Right atrium auricular region (tissue), 2 donors: ENCODE results near the gene FERMT3. TPM values are rescaled to one million over a fixed set of nuclear protein-coding genes. Genes with fewer than 3 reads are reported as not detected.

ENCODE experiments used
- DNase-seq: peaks from one replicate; pipeline ENCODE4 v3.0.0-alpha.2; 2019; ENCODE audit warnings: low spot score
- H3K27ac ChIP-seq, 2 donors: fragments of 200-600 bp; sonication (generic); 1 replicate in 1 of 2; 2 replicates in 1 of 2; pipeline ENCODE4 v1.5.1; 2016 to 2019
- H3K27me3 ChIP-seq, 2 donors: fragments of 200-600 bp; sonication (generic); one replicate each; pipeline versions ENCODE4 v1.5.1 to v1.6.0; 2017 to 2019
- H3K36me3 ChIP-seq: fragments of 200-600 bp; sonication (generic); one replicate; pipeline ENCODE4 v1.5.1; 2016
- H3K4me1 ChIP-seq, 2 donors: fragments of 200-600 bp; sonication (generic); one replicate each; pipeline versions ENCODE4 v1.5.1 to v1.6.0; 2017 to 2019
- H3K4me3 ChIP-seq, 2 donors: fragments of 200-600 bp; sonication (generic); 1 replicate in 1 of 2; 2 replicates in 1 of 2; pipeline ENCODE4 v1.5.1; 2017 to 2019; ENCODE audit warnings: mild to moderate bottlenecking in 1 of 2, moderate library complexity in 1 of 2
- H3K9me3 ChIP-seq, 2 donors: fragments of 200-600 bp; sonication (generic); one replicate each; pipeline ENCODE4 v1.5.1; 2019
- CTCF ChIP-seq, 2 donors: fragments of 200-600 bp; sonication (generic); IDR thresholded peaks; one replicate each; pipeline ENCODE4 v1.5.1; 2019; ENCODE audit warnings: antibody characterized with exemption in 2 of 2
- total RNA-seq, 2 donors: library from RNA; depleted of rRNA; stranded (reverse); fragments of >200 nt; gene quantifications; one replicate each; pipeline ENCODE4 v1.1.0, GENCODE V29; 2016

Gene FERMT3
- total RNA-seq, 2 donors from 2014 or later: 6.3 to 19.4 TPM

- no peaks in the 10 kb centered on the region for H3K27me3 ChIP-seq
- H3K9me3 ChIP-seq: no peaks in the 10 kb centered on the region
- H3K4me3 ChIP-seq: no peak overlapping the region
- DNase-seq: no peak
- H3K4me1 ChIP-seq: peaks cover 0 to 32% of the 10 kb centered on the region in 2 donors
- no peak overlapping the region for H3K27ac ChIP-seq
- H3K36me3 ChIP-seq: peaks cover 23% of the 10 kb centered on the region
- TF ChIP-seq CTCF (IDR thresholded peaks at IDR 0.05): no peak
These were observed 47.0 kb downstream of the FERMT3 start for GRCh38 chr11:64253481-64253880.

- no peak for DNase-seq
- Histone ChIP-seq H3K27me3 (no peaks in the 10 kb centered on the region), H3K4me1 (peaks cover 0 to 32% of the 10 kb centered on the region in 2 donors), H3K27ac (no peak overlapping the region), H3K4me3 (no peak overlapping the region), H3K36me3 (peaks cover 32% of the 10 kb centered on the region), H3K9me3 (no peaks in the 10 kb centered on the region)
- no peak for TF ChIP-seq CTCF (IDR thresholded peaks at IDR 0.05)
These were observed 47.8 kb downstream of the FERMT3 start for GRCh38 chr11:64254326-64254725.

- peaks cover 0 to 31% of the 10 kb centered on the region in 2 donors for H3K4me1 ChIP-seq
- peaks cover 39% of the 10 kb centered on the region for H3K36me3 ChIP-seq
- no peak for DNase-seq
- H3K4me3 ChIP-seq: no peak overlapping the region
- no peak for TF ChIP-seq CTCF (IDR thresholded peaks at IDR 0.05)
- H3K9me3 ChIP-seq: no peaks in the 10 kb centered on the region
- H3K27ac ChIP-seq: no peak overlapping the region
- no peaks in the 10 kb centered on the region for H3K27me3 ChIP-seq
These were observed 48.9 kb downstream of the FERMT3 start for GRCh38 chr11:64255135-64256128.

- Histone ChIP-seq H3K9me3 (no peaks in the 10 kb centered on the region), H3K36me3 (peaks cover 43% of the 10 kb centered on the region), H3K27me3 (no peaks in the 10 kb centered on the region), H3K4me1 (peaks cover 0 to 23% of the 10 kb centered on the region in 2 donors), H3K27ac (no peak overlapping the region), H3K4me3 (no peak overlapping the region)
- no peak for DNase-seq
- TF ChIP-seq CTCF (IDR thresholded peaks at IDR 0.05): no peak
These were observed 49.8 kb downstream of the FERMT3 start for GRCh38 chr11:64256300-64256699.

GRCh38 chr11:64258356-64258755, 51.8 kb downstream of the FERMT3 start:
- peaks cover 56% of the 10 kb centered on the region for H3K36me3 ChIP-seq
- H3K4me3 ChIP-seq: no peak overlapping the region
- no peak for TF ChIP-seq CTCF (IDR thresholded peaks at IDR 0.05)
- DNase-seq: no peak
- H3K27me3 ChIP-seq: no peaks in the 10 kb centered on the region
- H3K9me3 ChIP-seq: no peaks in the 10 kb centered on the region
- H3K27ac ChIP-seq: no peak overlapping the region
- H3K4me1 ChIP-seq: peaks cover 0 to 5% of the 10 kb centered on the region in 2 donors
